HG03439 (cell line): Measurements from ENCODE around the gene NUP205.
A peak's percentile ranks its signal among the peaks of the same experiment; 100 is the strongest.

Source experiments
- ATAC-seq: cut with Tn5 transposase; IDR thresholded peaks from one replicate; pipeline ENCODE4 v1.9.1; 2021; ENCODE audit warnings: mild to moderate bottlenecking, moderate library complexity; ENCODE audit not compliant: unreplicated experiment

The NUP205 gene

DNA sequence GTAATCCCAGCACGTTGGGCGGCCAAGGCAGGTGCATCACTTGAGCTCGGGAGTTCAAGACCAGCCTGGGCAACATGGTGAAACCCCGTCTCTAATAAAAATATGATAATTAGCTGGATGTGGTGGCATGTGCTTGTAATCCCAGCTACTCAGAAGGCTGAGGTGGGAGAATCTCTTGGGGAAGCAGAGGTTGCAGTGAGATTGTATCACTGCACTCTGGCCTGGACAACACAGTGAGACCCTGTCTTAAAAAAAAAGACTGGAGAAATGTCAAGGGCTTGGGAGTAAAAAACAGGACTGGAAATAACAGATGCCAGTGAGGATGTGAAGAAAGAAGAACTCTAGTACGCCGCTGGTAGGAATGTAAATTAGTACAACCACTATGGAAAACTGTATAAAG is 16.7 kb upstream of the NUP205 start:
- no peak for ATAC-seq

DNA sequence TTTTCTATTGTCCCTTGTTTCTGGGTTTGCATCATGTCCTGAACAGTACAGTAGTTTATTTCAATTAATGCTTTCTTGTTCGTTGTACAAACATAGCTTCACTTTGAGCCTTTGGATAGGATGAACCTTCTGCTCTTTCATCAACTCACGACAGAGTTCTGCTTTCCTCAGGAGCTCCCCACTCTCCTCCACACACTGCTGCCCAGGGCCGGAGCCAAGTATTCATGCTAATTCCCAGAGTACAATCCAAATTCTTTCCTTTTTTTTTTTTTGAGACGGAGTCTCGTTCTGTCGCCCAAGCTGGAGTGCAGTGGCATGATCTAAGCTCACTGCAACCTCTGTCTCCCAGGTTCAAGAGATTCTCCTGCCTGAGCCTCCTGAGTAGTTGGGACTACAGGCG is 7.5 kb upstream of the NUP205 start:
- ATAC-seq: no peak

DNA sequence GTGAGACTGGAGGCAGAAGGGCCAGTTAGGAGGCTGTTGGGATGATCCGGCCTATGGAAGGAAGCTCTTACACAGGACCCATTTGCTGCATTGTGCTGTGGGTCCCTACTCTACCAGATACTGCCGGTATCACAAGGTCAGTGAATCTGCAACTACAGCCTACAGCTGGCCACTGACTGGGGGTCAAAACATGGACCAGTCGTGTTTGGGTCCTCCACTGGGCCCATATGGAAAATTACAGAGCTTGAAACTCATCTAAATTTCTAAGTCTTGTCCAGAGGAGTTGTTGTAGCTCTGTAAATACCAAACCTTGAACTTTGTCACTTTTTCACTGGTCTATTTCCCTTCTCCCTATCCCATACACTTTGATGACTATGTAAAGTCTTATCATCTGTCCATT is 5.6 kb upstream of the NUP205 start:
- no peak for ATAC-seq

DNA sequence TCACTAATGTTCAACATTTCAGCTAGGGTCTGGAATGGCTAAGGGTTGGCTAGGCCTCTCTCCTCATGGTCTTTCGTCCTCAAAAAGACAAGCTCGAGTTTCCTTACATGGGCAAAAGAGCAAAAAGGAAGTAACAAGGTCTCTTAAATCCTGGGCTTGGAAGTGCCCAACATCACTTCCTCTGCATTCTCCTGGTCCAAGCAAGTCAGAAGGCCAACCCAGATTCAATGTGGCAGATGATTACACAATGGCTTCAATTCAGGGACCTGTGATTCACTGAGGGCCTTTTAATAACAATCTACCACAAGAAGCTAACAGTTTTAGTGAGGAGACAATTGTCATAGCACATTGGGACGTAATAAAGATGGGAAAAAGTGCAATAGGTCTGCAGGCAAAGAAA is 4.4 kb upstream of the NUP205 start:
- no peak for ATAC-seq

DNA sequence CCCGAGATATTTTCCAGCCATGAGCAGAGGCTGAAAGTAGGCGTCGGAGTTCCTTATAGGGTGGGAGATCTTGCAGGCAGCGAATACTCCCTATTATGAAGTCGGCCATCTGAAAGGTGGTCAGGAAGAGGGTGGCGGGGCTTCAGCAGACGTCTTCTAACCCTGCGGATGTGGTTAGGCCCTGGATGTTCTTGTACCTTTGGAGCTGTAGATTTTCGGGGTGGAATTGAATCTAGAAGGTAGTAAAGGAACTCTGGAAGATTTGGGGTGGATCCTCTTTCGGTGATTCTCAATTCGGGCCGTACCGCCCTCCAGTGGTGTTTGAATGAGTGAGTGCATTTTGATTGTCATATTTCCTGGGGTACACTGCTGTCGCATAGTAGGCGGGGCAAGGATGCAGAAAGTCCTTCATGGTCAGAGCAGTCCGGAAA is 635 bp downstream of the NUP205 start:
- peak; percentile 75 for ATAC-seq

DNA sequence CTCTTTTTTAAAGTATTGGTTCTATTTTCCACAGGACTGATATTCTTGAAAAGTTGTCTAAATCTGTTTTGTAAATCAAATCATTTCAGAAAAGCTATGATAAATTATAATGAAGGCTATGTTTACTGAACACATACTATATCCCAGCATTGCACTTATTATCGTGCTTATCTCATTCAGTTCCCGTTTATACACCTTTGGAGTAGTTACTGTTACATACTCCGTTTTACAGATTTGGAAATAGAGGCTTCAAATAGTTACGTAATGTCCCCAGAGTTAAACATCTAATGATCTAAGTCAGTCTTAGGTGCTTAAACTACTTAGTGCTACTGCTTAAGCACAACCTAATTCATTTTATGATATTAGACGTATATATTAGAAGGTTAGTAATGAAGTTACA is 1.2 kb downstream of the NUP205 start:
- no peak for ATAC-seq

DNA sequence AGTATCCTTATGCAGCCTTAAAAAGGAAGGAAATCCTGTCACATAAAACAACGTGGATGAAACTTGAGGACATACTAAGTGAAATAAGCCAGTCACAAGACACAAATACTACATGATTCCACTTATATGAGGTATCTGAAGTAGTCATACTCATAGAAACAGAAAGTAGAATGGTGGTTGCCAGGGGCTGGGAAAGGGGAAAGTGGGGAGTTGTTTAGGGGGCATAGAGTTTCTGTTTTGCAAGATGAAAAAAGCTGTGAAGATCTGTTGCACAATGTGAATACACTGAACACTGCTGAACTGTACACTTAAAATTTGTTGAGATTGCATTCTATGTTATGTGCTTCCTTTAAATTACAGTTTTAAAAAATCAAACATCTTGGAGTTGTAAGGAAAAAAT is 2.9 kb downstream of the NUP205 start:
- ATAC-seq: no peak

DNA sequence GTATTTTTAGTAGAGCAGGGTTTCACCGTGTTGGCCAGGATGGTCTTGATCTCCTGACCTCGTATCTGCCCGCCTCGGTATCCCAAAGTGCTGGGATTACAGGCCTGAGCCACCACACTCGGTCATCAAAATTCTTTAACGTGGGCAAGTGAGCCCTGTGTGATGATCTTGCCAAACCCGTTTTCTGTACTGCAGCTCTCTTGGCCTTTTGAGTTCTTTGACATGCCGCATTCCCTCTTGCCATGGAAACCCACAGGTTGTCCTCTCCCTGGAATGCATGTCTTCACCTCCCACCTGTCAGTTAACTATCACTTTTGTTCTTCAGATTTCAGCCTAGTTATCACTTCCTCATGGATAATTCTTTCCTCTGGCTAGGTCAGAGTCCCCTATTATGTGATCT is 5.0 kb downstream of the NUP205 start:
- no peak for ATAC-seq

DNA sequence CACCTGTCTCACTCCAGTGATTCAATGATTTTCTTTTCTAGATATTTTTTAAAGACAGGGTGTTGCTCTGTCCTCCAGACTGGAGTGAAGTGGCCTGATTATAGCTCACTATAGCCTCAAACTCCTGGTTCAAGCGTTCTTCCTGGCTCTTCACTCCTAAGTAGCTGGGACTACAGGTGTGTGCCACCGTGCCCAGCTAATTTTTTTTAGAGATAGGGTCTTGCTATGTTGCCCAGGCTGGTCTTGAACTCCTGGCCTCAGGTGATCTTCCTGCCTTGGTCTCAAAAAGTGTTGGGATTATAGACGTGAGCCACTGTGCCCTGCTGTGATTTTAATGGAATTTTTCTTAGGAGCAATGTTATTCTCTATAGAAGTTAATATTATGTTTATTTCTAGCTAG is 14.1 kb downstream of the NUP205 start:
- ATAC-seq: no peak

DNA sequence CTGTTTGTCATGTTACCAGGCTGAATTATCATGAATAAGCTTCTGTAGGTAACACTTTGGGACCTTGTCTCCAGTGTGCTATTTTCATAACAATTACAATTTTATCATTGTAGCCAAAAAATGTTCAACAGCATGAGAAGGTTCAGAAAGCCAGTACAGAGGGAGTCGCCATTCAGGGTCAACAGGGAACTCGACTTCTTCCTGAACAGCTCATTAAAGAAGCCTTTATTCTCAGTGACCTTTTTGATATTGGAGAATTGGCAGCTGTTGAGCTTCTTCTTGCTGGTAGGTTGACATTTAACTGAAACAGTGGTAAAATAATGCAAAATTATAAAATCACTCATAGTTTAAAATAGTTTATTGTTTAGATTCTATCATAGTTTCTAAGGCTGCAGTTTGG is 15.8 kb downstream of the NUP205 start:
- ATAC-seq: no peak

DNA sequence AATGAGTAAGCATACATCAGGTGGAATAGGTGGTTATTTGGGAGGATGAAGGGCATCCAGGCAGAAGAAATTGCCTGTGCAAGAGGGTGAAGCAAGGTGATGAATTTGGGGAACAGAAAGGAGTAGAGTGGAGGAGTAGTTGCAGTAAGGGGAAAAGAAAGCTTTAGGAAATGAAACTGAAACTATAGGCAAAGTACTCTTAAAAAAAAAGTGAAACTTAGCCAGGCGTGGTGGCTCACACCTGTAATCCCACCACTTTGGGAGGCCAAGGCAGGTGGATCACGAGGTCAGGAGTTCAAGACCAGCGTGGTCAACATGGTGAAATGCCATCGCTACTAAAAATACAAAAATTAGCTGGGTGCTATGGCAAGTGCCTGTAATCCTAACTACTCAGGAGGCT is 17.6 kb downstream of the NUP205 start:
- no peak for ATAC-seq

DNA sequence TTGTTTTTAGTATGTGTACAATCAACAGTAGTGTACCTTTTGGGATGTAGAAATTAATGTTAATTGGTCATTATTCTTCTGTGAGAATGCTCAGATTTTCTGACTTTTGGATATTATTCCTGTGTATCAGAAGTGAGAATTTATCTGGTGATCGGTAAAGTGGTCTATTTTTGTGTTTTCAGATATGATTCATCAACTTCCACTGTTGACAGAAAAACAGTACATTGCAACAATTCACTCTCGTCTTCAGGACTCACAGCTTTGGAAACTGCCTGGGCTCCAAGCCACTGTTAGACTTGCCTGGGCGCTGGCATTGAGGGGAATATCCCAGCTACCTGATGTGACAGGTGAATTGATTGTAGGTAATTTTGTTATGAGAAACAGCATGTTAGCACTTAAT is 20.9 kb downstream of the NUP205 start:
- no peak for ATAC-seq

DNA sequence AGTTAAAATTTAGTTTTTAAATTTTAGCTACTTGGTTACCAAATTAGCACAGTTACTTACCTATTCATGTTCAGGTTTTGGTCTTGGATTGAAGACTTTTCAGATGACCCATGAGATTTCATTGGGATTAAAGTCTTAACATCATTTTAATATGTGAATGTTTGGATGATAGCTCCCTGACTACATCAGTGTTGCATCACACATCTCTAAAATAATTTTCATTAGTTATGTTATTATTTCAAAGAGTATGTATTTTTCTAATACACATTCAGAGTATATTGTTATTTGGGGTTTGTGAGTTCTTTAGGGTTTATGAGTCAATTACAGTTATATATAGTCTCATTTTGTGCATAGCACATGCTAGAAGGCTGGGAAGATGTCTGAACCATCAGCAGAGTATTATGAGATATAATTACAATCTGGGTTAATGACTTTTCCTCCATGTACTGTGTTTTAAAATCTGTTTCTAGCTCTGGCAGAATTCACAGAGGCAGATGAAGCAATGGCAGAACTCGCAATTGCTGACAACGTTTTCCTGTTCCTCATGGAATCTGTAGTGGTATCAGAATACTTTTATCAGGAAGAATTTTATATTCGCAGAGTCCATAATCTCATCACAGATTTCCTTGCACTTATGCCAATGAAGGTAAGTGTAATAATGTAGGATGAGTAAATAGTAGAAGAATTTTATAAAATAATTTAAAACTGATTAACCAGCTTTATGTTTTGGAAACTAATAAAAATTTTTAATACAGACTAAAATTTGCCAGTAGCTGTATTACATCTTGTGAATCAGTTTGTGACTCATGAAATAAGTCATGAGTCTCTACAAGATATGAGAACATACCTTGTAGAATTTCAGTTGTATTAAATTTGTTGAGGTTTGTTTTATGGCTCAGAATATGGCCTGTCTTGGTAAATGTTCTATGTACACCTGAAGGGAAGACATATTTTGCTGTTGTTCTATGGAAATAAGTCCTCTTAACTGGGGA is 26.9 kb downstream of the NUP205 start:
- ATAC-seq: no peak

DNA sequence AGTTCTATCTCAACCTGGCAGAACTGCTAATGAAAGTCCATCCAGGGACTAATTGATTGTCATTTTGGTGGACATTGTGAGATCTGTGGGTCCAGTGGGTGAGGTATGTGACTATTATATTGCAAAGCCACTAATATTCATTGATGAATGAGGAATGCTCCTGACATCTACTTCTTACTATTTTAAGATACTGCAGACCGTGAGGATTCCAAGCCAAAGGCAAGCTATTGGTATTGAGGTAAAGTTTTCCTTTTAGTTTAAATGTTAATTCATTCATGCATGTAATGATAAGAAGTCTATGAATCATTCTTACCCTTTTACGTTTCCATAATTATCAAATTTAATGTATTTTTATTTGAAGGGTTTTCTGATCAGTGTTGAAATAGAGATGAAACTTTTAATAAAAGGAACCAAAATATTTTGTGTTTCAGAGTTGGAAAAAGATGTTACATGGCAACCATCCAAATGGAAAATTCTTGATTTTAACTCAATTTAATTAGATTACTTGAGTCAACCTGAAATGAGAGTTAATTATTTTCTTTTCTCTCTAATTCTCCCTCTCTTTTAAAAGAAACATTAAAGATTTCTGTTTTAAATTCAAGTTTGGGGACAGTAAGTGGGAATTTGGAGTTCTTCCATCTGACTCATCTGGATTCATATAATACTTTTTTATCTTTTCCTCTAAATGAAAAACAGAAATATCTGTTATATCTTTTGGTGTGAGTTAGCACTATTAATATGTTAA is 39.6 kb downstream of the NUP205 start:
- no peak for ATAC-seq

DNA sequence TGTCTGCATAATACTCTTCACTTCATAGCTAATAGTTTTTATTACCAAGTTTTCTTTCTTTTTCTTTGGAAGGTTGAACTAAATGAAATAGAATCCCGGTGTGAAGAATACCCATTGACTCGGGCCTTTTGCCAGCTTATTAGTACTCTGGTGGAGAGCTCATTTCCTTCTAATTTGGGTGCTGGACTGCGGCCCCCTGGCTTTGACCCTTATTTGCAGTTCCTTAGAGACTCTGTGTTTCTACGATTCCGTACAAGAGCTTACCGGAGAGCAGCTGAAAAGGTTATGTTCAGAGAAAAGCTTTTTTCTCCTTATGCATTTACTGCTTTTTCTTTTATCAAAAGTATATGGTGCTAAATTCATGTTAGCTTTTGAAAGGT is 40.2 kb downstream of the NUP205 start:
- ATAC-seq: no peak

DNA sequence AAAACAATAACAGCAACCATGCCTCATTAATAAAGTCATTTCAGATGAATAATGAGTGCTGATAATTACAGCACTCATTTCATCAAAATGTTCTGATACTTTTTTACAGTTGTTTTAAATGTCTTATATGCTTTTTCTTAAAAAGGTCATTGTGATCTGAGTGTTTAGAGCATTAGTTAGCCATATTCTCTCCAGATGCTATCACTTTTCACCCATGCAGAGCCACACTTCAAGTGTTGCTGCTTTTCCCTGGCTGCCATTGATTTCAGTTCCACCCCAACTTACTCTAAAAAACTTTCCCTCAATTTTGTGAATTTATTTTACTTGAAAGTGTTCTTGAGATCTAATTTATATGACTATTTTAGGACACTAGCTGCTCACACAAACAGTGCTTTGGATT is 41.8 kb downstream of the NUP205 start:
- ATAC-seq: no peak

DNA sequence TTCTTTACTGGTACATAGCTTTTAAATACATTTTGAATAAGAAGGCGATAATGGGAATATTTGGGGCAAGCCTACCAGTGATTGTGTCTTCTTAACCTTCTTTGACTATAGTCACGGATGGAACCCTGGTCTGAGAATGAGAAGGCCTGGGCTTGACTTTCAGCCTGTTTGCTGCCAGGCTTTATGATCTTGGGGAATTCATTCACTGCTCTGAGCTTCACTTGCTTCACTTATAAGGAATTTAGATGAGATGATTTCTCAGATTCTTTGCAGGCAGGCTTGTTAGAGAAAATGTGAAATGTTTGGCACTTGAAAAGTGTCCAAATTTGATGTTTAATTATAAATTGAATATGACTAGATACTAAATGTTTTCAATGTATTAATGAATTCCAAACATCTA is 42.5 kb downstream of the NUP205 start:
- ATAC-seq: no peak

DNA sequence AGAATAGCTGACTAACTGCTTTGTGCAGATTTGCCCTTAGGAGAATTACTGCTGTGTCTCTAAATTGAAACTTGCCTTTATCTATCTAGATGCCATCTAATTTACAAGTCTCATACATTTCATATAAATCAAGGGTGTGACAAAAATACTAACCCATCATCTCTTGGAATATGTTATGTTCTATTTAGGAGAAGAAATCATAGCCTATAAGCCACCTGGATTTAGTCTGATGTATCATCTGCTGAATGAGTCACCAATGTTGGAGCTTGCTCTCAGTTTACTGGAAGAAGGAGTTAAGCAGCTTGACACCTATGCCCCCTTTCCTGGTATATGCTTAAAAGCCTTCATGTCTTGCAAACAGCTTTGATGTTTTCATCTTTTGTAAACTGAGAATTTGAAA is 43.5 kb downstream of the NUP205 start:
- ATAC-seq: no peak

DNA sequence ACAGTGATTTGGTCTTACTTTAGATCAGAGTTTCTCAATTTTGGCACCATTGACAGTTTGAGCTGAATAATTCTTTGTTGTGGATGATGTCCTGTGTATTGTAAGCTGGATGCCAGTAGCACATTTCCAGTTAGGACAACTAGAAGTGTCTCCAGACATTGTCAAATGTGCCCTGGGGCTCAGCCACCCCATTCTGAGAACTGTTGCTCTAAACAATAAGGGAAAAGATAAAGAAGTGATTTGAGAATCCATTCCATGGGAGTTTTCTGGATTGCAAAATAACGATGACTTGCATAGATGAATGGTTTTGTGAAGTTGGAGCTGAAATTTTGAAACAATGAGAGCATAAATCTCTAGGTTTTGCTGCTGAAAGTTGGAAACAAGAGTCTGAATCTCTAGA is 44.6 kb downstream of the NUP205 start:
- ATAC-seq: no peak

DNA sequence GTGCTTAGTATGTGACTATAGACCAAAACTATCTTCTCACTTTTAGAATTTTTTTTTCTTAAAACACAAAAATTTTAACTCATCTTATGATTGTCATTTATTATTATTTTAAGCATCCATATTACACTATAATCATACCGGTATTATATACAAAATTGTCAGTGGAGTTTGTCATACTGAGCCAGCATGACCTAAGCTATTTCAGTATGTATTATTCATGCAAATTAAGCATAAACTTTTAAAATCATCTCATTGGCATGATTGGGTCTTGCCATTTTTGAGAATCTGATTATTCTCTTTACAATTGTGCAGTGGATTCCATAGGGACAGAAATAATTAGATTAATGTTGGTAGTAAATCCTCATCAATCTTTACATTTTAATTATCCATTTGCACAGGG is 58.4 kb downstream of the NUP205 start:
- ATAC-seq: no peak

DNA sequence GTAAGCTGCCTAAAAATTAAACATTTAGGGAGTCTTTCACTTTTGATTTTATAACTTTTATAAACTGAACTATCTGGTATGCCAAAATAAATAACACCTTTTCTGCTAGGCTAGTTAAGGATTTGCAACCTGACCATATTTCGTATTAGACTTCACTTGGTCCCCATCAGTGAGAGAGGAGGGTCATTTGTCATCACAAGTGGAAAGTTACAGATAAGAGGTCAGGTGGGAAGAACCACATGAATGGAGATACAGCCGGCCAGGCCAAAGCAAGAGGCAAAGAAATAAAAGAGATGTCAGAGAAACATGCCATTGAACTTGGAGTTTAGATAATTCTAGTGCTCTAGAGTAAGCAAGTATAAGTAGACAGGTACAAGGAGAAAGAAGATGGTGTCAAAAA is 60.1 kb downstream of the NUP205 start:
- ATAC-seq: no peak

DNA sequence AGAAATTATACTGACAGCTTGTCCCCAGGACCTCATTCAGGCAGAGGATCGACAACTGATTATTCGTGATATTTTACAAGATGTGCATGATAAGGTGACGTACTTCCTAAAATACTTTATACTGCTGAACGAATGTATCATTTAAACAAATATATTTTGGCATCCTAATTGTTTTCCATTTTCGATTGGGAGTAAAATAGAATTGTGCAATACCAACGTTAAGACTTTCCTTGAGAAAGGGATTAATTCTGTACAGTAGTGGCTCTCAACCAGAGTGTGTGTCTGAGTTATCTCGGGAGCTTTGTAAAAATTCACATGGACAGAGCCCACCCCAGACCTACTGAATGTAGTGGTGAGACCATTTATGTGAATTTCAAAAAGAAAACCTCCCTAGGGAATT is 60.8 kb downstream of the NUP205 start:
- ATAC-seq: no peak
